ENCODE data around the gene ZFAND2B.

- TF ChIP-seq, protein P1, sequence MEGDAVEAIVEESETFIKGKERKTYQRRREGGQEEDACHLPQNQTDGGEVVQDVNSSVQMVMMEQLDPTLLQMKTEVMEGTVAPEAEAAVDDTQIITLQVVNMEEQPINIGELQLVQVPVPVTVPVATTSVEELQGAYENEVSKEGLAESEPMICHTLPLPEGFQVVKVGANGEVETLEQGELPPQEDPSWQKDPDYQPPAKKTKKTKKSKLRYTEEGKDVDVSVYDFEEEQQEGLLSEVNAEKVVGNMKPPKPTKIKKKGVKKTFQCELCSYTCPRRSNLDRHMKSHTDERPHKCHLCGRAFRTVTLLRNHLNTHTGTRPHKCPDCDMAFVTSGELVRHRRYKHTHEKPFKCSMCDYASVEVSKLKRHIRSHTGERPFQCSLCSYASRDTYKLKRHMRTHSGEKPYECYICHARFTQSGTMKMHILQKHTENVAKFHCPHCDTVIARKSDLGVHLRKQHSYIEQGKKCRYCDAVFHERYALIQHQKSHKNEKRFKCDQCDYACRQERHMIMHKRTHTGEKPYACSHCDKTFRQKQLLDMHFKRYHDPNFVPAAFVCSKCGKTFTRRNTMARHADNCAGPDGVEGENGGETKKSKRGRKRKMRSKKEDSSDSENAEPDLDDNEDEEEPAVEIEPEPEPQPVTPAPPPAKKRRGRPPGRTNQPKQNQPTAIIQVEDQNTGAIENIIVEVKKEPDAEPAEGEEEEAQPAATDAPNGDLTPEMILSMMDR (IDR thresholded peaks at IDR 0.05), result no peak
- TF ChIP-seq EZH2 (IDR thresholded peaks at IDR 0.05; ENCODE audit: borderline replicate concordance, insufficient read depth, low read depth, low read length, poor library complexity, severe bottlenecking), result no peak
These were observed 45.5 kb downstream of the ZFAND2B start for GRCh38 chr2:219252084-219252483.

All from B cell (primary cell).